HCT116 (cell line): ENCODE results near the gene AOC1.

Source experiments
- CBX3 ChIP-seq: IDR thresholded peaks from 2 replicates; pipeline ENCODE4 v1.6.1; 2012; ENCODE audit warnings: low read depth
- EZH2 ChIP-seq: fragments of 200-600 bp; sonication (generic); IDR thresholded peaks from 2 replicates; pipeline ENCODE4 v1.6.1; 2017; ENCODE audit warnings: antibody characterized with exemption, mixed run types
- JUND ChIP-seq: IDR thresholded peaks from 2 replicates; pipeline ENCODE4 v1.6.1; 2012
- POLR2A ChIP-seq: IDR thresholded peaks from 2 replicates; pipeline ENCODE4 v1.7.0; 2011; ENCODE audit warnings: borderline replicate concordance; ENCODE audit not compliant: insufficient read depth, insufficient read length; ENCODE audit errors: extremely low read depth
- POLR2AphosphoS5 ChIP-seq: IDR thresholded peaks from 2 replicates; pipeline ENCODE4 v1.6.1; 2011; ENCODE audit warnings: mild to moderate bottlenecking, low read depth, low read length, moderate library complexity
- TCF7L2 ChIP-seq: IDR thresholded peaks from 2 replicates; pipeline ENCODE4 v1.7.0; 2011; ENCODE audit warnings: borderline replicate concordance, inconsistent platforms; ENCODE audit not compliant: insufficient read depth, insufficient read length; ENCODE audit errors: extremely low read depth
- TF ChIP-seq, protein P1 (sequence below), 3 experiments: fragments of 200-600 bp in 1 of 3; sonication (generic) in 1 of 3; IDR thresholded peaks in 2 of 3; conservative IDR thresholded peaks in 1 of 3; 2 replicates each; pipeline ENCODE4 v1.5.1; 2012 to 2017; ENCODE audit warnings: low read depth in 2 of 3, low read length in 2 of 3, antibody characterized with exemption in 1 of 3, borderline replicate concordance in 1 of 3, control low read depth in 1 of 3, mild to moderate bottlenecking in 1 of 3, mixed read lengths in 1 of 3, mixed run types in 1 of 3, moderate library complexity in 1 of 3; ENCODE audit not compliant: insufficient read depth in 1 of 3
- TF ChIP-seq, protein P2 (sequence below): IDR thresholded peaks from 2 replicates; pipeline ENCODE4 v1.6.1; 2012

DNA sequence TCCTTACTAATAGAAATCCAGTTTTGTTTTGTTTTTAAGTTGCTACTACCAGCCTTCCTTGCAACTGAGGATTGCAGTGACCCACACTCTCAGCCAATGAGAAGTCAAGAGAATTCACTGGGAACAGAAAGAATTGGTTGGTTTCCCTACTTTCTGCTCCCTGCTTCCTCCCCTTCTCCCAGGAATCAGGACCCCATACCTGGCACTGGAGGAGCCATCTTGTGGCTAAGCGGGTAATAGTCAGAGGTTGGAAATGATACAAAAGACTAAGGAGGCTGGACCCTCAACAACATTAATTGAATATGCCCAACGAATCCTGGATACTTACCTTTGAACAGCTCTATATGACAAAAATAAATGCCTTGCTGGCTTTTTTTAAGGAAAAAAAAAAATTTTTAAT, 45.5 kb upstream of the AOC1 start:
- TF ChIP-seq, protein P1, sequence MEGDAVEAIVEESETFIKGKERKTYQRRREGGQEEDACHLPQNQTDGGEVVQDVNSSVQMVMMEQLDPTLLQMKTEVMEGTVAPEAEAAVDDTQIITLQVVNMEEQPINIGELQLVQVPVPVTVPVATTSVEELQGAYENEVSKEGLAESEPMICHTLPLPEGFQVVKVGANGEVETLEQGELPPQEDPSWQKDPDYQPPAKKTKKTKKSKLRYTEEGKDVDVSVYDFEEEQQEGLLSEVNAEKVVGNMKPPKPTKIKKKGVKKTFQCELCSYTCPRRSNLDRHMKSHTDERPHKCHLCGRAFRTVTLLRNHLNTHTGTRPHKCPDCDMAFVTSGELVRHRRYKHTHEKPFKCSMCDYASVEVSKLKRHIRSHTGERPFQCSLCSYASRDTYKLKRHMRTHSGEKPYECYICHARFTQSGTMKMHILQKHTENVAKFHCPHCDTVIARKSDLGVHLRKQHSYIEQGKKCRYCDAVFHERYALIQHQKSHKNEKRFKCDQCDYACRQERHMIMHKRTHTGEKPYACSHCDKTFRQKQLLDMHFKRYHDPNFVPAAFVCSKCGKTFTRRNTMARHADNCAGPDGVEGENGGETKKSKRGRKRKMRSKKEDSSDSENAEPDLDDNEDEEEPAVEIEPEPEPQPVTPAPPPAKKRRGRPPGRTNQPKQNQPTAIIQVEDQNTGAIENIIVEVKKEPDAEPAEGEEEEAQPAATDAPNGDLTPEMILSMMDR (IDR thresholded peaks at IDR 0.05 in 2 of 3, conservative IDR thresholded peaks at IDR 0.05 in 1 of 3; ENCODE audit: borderline replicate concordance in 1 of 3, insufficient read depth in 1 of 3, low read depth in 2 of 3, low read length in 2 of 3), result peak; percentile 26 to 32 (median 32); a peak in 3 of 6 replicates
- TF ChIP-seq POLR2A, result no peak
- TF ChIP-seq POLR2AphosphoS5, result no peak
- no peak for TF ChIP-seq TCF7L2
- no peak for TF ChIP-seq CBX3
- TF ChIP-seq JUND, result no peak
- TF ChIP-seq, protein P2, sequence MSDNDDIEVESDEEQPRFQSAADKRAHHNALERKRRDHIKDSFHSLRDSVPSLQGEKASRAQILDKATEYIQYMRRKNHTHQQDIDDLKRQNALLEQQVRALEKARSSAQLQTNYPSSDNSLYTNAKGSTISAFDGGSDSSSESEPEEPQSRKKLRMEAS, result no peak
- TF ChIP-seq EZH2, result no peak
